ENCODE results near the gene ALPI. TPM values are rescaled to one million over a fixed set of nuclear protein-coding genes. Genes with fewer than 3 reads are reported as not detected.
"Not testable (repeated sequence)": the region's sequence is repeated elsewhere in the genome, so short reads cannot be mapped to it uniquely, and the experiment has no call there.

The ALPI gene
- total RNA-seq, 2 donors from 2014 or later = not detected

DNA sequence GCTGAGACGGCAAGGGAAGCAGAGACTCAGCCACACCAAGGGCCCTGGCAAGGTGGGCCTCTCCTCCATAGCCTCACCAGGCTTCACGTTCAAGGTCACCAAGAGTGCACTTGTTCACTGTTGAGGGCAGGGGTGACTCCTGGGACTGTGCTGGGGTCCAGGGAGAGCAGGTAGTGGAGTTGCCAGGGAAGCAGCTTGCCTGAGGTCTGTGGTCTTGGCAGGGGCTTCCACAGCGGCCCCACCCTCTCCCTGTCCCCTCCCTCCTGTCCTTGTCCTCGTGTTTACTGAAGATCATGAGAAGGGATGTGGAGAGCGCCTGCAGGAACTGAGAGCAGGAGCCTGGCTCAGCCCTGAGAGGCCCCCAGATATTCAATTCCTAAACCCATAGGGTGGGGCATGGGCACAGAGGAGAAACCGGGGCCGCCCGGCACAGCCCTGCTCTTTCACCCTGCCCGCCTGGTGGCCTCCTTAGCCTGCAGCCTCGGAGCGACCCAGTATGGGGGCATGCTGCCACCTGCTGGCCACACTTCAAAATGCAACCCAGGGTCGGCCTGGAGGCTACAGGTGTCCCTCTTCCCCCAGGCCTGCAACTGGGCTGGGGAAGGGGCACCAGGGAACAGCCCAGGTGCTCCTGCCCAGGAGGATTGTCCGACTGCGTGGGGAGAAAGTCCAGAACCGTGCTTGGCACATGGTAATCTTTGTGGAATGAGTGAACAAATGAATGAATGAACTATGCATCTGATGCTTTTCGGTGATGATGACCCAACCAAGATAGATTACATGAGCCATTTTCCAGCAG is 15.5 kb upstream of the ALPI start:
- not testable (repeated sequence) for H3K27me3 Mint-ChIP-seq (ENCODE audit: low read depth); H3K36me3 Mint-ChIP-seq (ENCODE audit: insufficient read depth in 2 of 2); H3K4me1 Mint-ChIP-seq (ENCODE audit: low read depth); H3K27ac Mint-ChIP-seq; H3K9me3 Mint-ChIP-seq; H3K4me3 Mint-ChIP-seq
- DNase-seq (peak; percentile 89 to 93), ATAC-seq (replicated peaks in 1 of 2) (peak; percentile 82 to 86)

DNA sequence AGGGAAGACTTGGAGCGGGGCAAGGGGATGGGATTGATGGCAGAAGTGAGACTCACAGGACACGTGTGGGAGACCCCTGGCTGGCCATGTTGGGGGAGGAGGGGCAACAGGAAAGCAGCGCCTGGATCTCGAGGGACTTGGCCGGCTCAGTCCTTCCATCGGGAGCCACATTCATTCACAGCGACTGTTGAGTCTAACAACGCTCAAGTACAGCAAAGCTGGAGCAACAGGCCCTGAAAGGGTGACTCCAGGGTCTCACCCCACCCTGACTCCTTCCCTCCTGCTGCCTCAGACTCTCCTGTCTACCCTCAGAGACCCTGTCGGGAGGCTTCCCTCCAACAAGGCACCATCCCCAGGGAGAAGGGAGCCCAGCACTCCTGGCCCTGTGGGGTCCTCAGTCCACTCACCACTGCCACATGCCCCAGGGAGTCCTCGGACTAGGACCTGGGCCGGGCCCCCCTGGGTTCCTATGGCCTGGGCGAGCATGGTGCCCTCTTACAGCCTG is 14.8 kb upstream of the ALPI start:
- ATAC-seq (replicated peaks in 1 of 2) (no peak), DNase-seq (no peak)
- peaks cover 10% of the 10 kb centered on the region for H3K4me1 Mint-ChIP-seq (ENCODE audit: low read depth)
- no peaks in the 10 kb centered on the region for H3K36me3 Mint-ChIP-seq (ENCODE audit: insufficient read depth in 2 of 2)
- H3K27me3 Mint-ChIP-seq (ENCODE audit: low read depth) = no peaks in the 10 kb centered on the region
- no peak overlapping the region for H3K27ac Mint-ChIP-seq
- no peak overlapping the region for H3K4me3 Mint-ChIP-seq
- H3K9me3 Mint-ChIP-seq = no peaks in the 10 kb centered on the region

DNA sequence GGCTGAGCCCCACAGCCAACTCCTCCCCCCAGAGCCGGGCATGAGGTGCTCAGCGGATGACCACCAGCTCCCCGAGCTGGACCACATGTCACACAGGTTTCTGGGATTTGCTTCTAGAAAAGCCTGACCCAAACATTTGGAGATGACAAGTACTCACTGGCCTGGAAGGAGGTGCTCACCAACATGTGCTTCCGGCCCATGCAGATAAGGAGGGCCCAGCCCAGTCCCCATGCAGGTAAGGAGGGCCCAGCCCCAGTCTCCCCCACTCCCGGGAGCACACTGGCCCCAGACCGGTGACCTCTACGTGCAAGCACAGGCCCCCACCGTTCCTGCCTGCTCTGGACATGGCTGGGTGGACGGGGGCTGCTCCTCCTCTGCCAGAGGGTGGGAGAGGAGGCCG is 14.0 kb upstream of the ALPI start:
- DNase-seq; H3K27ac Mint-ChIP-seq; ATAC-seq (replicated peaks in 1 of 2); H3K36me3 Mint-ChIP-seq (ENCODE audit: insufficient read depth in 2 of 2); H3K27me3 Mint-ChIP-seq (ENCODE audit: low read depth); H3K4me1 Mint-ChIP-seq (ENCODE audit: low read depth); H3K9me3 Mint-ChIP-seq; H3K4me3 Mint-ChIP-seq: not testable (repeated sequence)

DNA sequence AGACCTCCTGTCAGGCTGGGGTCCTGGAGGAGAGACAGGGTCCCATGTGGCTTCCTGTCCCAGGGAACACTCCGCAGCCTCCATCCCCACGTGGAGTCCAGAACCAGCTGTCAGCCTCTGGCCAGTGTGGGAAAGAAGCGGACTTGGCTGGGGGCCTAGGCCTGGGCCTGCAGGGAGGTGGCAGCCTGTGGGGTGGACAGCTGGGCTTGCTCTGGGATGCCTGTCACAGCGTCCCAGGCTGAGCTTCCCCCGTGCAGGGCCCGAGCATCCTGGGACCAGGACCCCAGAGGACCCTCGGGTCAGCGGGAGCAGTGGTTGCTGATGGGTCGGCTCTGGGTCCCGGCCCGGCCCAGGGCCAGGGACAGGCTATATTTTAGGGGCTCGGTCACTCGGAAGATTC is 13.5 kb upstream of the ALPI start:
- not testable (repeated sequence) for ATAC-seq (replicated peaks in 1 of 2); H3K27ac Mint-ChIP-seq; H3K4me1 Mint-ChIP-seq (ENCODE audit: low read depth); H3K27me3 Mint-ChIP-seq (ENCODE audit: low read depth); DNase-seq; H3K9me3 Mint-ChIP-seq; H3K4me3 Mint-ChIP-seq; H3K36me3 Mint-ChIP-seq (ENCODE audit: insufficient read depth in 2 of 2)

DNA sequence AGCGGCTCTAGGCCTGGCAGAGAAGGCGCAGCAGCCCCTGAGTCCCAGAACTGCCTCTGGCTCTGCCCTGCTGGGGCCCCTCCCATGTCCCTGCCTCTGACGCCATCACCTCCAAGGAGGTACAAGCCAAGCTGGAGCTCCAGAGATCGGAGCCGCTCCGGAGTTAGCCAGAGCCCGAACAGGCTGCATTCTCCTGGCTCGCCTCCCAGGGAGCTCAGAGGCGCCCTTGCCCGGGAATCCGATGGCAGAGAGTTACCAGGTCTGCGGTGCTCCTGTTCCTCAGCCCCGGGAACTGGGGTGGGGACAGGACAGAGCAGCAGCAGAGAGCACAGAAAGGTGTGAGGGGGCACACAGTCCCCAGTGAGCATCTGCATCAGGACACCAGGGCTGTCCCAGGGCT is 12.9 kb upstream of the ALPI start:
- not testable (repeated sequence) for H3K27me3 Mint-ChIP-seq (ENCODE audit: low read depth); H3K4me3 Mint-ChIP-seq; H3K4me1 Mint-ChIP-seq (ENCODE audit: low read depth); DNase-seq; ATAC-seq (replicated peaks in 1 of 2); H3K36me3 Mint-ChIP-seq (ENCODE audit: insufficient read depth in 2 of 2); H3K27ac Mint-ChIP-seq; H3K9me3 Mint-ChIP-seq

DNA sequence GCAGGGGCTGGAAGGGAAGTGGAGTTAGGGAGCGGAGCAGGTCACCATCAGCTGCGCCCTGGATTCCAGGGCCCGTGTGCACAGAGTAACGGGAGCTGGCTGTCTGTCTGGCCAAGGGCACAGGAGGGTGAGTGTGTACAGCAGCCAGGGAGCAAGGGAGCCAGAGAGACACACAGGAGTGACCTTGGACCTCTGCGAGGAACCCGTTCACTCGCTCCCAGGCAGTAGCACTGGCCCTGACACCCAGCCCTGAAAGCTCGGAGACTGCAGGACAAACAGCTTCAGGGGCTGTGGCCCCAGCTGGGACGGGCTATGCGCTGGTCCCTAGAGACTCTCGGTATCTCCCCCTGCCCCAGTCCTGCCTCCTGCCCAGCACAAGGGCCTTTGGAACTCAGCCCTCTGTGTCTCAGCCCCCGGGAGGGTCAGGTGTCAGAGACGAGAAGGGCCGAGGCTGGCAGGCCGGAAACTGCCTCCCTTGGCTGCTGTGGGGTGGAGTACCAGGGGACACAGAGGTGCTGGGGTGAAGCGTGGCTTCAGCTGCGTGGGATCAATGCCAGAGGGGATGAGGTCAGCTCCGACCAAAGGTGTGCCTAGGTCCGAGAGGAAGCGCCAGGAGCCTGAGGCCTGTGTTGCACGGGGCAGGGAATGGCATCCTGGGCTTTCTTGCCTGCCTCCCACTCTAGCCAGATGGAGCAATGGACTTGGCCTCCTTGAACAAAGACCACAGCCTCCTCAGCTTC is 12.1 kb upstream of the ALPI start:
- peak in 1 of 2 donors; percentile 1 for ATAC-seq (replicated peaks in 1 of 2)
- not testable (repeated sequence) for H3K4me3 Mint-ChIP-seq; H3K4me1 Mint-ChIP-seq (ENCODE audit: low read depth); H3K36me3 Mint-ChIP-seq (ENCODE audit: insufficient read depth in 2 of 2); H3K27me3 Mint-ChIP-seq (ENCODE audit: low read depth); H3K9me3 Mint-ChIP-seq; H3K27ac Mint-ChIP-seq; DNase-seq

DNA sequence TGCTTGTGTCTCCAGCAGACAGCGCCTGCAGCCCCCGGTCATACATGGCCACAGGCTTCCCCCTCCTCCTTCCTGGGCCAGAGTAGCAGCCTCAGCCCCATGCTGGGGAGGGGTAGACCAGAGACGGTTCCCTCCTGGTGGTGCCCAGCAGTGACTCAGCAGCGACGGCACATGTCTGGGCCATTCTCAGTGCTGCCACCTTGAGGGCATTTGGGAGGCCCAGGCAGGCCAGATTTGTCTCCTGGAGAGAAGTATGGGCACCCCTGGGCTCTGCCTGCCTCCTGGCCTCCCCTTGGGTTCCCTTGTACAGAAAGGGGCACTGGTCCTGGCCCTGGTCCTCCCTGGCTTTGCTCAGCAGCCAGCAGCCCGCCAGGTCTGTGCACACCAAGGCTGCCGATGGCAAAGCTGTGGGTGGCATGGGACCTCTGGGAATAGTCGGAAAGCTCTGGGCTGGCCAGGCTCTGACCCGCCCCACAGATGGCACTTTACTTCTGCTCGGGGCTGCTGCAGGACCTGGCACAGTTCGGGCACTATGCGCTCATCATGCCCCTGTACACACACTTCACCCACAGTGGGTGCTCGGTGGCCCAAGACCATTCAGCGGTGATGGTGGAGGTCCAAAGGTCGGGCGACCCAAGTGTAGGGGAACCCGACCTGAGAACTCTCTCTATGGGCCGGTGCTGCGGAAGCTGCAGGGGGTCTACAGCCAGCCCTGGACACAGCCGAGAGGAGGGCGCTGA is 11.4 kb upstream of the ALPI start:
- H3K36me3 Mint-ChIP-seq (ENCODE audit: insufficient read depth in 2 of 2) = no peaks in the 10 kb centered on the region
- no peaks in the 10 kb centered on the region for H3K27me3 Mint-ChIP-seq (ENCODE audit: low read depth)
- no peak overlapping the region for H3K4me3 Mint-ChIP-seq
- peak; percentile 66 to 70 for ATAC-seq (replicated peaks in 1 of 2)
- DNase-seq = peak; percentile 75 to 78
- H3K27ac Mint-ChIP-seq = no peak overlapping the region
- H3K9me3 Mint-ChIP-seq = no peaks in the 10 kb centered on the region
- H3K4me1 Mint-ChIP-seq (ENCODE audit: low read depth) = peaks cover 10% of the 10 kb centered on the region

DNA sequence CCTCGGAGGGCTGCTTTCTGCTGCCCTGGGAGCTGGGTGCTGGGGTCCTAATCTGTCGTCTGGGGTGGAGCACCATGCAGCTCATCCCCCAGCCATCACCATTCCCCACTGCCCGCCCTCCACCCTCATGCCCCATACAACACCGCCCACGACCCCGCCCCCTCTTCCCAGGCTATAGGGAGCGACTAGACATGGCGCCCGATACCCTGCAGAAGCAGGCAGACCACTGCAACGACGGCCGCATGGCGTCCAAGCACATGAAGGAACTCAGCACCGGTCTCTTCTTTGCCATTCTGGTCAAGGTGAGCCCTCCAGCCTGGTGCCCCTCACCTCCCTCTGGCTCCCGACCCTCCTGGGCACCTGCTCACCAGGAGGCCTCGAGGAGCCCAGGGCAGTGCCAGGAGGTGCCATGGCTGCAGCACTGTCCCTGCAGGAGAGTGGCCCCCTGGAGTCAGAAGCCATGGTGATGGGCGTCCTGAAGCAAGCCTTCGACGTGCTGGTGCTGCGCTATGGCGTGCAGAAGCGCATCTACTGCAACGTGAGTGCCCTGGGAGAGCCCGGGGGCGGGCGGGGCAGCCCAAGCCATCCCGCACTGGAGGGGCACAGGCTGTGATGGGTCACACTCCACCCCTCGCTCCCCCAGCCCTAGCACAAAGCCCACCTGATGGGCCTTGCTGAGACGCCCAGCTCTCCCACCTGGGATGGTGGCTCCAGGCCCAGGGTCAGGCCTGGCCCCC is 10.6 kb upstream of the ALPI start:
- ATAC-seq (replicated peaks in 1 of 2); H3K4me3 Mint-ChIP-seq; H3K4me1 Mint-ChIP-seq (ENCODE audit: low read depth); H3K27me3 Mint-ChIP-seq (ENCODE audit: low read depth); H3K36me3 Mint-ChIP-seq (ENCODE audit: insufficient read depth in 2 of 2); H3K9me3 Mint-ChIP-seq; H3K27ac Mint-ChIP-seq; DNase-seq: not testable (repeated sequence)

DNA sequence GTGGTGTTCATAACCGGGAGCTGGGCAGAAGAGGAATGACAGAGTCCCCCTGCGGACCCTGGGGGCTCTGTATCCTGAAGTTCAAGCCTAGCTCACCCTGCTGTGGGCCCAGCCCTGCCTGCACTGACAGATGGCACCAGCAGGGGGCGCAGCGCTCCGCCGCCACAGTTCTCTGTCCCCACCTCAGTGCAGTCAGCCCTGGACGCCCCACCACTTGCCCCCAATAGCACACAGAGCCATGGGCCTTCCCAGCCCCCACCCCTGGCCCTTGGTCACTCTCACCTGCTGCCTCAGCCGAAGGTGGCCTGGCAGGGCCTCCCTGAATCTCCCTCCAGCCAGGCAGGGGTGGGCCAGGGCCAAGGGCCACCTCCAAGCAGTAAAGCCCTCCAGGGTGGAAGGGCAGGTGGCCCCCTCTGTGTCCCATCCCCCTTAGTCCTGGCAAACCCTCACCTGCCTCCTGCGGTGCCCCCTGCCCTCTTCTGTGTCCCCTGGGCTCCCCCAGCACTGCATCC is 9.6 kb upstream of the ALPI start:
- DNase-seq; H3K27ac Mint-ChIP-seq; H3K36me3 Mint-ChIP-seq (ENCODE audit: insufficient read depth in 2 of 2); H3K4me3 Mint-ChIP-seq; H3K27me3 Mint-ChIP-seq (ENCODE audit: low read depth); H3K4me1 Mint-ChIP-seq (ENCODE audit: low read depth); H3K9me3 Mint-ChIP-seq: not testable (repeated sequence)
- ATAC-seq (replicated peaks in 1 of 2) = peak; percentile 61

DNA sequence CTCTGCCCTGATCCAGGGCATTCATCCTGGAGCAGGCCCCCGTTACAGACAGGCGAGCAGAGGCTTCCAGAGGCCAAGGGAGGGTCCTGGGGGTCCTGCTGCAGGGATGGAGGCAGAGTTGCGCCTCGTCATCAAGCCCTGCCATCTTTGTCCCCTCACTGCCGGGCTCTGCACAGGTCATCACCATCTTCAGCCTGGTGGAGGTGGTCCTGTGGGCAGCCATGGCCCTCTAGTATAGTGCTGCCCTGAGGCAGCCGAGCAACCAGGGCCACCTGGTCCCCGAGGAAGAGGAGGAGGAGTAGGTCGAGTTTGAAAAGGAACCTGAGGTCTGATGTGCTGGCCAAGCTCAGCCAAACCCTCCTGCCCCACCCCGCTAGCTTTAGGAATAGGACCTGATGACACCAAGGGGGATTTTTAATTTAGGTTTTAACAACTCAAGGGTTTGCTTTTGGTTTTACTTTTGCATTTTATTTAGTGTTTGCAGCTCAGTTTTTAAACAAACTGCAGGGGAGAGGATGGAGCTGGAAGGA is 8.8 kb upstream of the ALPI start:
- H3K27ac Mint-ChIP-seq = no peak overlapping the region
- no peak for DNase-seq
- no peaks in the 10 kb centered on the region for H3K36me3 Mint-ChIP-seq (ENCODE audit: insufficient read depth in 2 of 2)
- H3K4me1 Mint-ChIP-seq (ENCODE audit: low read depth) = no peaks in the 10 kb centered on the region
- H3K4me3 Mint-ChIP-seq = no peak overlapping the region
- no peaks in the 10 kb centered on the region for H3K9me3 Mint-ChIP-seq
- no peak for ATAC-seq (replicated peaks in 1 of 2)
- H3K27me3 Mint-ChIP-seq (ENCODE audit: low read depth) = no peaks in the 10 kb centered on the region

DNA sequence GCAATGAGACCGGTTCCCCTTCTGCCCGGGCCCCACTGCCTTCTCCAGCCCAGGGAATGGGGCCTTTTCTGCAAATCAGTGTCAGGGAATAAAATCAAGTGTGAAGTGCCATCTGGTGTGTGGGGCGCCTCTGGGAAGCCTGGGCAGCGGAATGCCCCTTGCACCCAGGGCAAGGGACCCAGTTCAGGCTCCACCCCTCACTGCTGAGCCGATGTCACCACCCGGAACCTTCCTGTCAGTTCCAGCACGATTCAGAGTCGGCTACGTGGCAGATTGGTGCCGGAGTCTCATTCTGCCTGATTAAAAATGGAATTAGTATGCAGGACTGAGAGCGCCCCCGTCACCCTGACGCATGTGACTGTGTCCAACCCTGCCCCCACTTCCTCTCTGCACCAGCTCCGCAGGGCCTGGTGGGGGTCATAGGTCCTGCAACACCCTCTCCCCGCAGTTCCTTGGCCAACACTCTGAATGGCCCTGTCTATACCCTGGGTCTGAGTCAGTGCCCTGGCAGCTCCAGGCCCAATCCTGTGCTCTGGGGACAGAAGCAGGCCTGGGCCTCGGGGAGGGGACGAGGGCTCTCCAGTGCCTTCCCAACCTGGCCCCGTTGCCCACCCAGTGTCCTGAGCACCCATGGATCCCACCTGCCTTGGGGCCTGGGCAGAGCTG is 8.2 kb upstream of the ALPI start:
- H3K27ac Mint-ChIP-seq = no peak overlapping the region
- H3K4me1 Mint-ChIP-seq (ENCODE audit: low read depth) = no peaks in the 10 kb centered on the region
- DNase-seq (no peak), ATAC-seq (replicated peaks in 1 of 2) (no peak)
- no peaks in the 10 kb centered on the region for H3K36me3 Mint-ChIP-seq (ENCODE audit: insufficient read depth in 2 of 2)
- H3K9me3 Mint-ChIP-seq = no peaks in the 10 kb centered on the region
- no peak overlapping the region for H3K4me3 Mint-ChIP-seq
- no peaks in the 10 kb centered on the region for H3K27me3 Mint-ChIP-seq (ENCODE audit: low read depth)

DNA sequence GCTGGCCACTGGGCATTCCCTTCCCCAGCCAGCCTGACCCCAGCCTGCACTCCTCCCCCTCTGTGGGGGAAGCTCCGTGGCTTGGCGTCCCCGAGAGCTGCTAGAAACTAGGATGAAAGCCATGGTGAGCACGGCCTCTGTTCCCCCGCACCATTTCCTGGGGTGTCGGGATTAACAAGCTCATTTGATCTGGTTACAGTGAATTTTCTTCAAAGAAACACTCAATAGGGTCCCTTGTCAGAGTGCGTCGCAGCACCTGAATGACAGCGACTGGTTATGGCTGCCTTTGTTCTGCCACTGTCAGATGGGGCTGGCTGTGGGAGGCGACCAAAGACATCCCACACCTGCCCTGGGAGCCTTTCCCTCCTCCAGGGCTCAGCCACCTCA is 7.7 kb upstream of the ALPI start:
- Mint-ChIP-seq H3K4me1 (ENCODE audit: low read depth) (no peaks in the 10 kb centered on the region), H3K9me3 (no peaks in the 10 kb centered on the region), H3K27me3 (ENCODE audit: low read depth) (no peaks in the 10 kb centered on the region), H3K36me3 (ENCODE audit: insufficient read depth in 2 of 2) (no peaks in the 10 kb centered on the region), H3K27ac (no peak overlapping the region), H3K4me3 (no peak overlapping the region)
- DNase-seq (no peak), ATAC-seq (replicated peaks in 1 of 2) (no peak)

All from activated T-cell treated with anti-CD3 and anti-CD28 coated beads, Interleukin-2, amount 50 U/mL, for 72 hours (primary cell).